ENCODE results near the gene DUOX2. TPM values are rescaled to one million over a fixed set of nuclear protein-coding genes. Genes with fewer than 3 reads are reported as not detected.

DUOX2 gene
- total and polyA plus RNA-seq, 2 of the 8 experiments (the other 6 are each of a cell fraction or from before 2014, with no cell fraction given): 0.08 TPM; not detected in 1

- no peak for TF ChIP-seq TEAD4 (IDR thresholded peaks at IDR 0.05; ENCODE audit: low read depth, low read length)
- TF ChIP-seq KDM4A (IDR thresholded peaks at IDR 0.05; ENCODE audit: low read depth, low read length, severe bottlenecking): no peak
- TF ChIP-seq BRCA1 (IDR thresholded peaks at IDR 0.05; ENCODE audit: low read depth, low read length): no peak
These were observed 25.1 kb upstream of the DUOX2 start (continued) for GRCh38 chr15:45138814-45139765.
